ENCODE measurements around the gene KLB. TPM values are rescaled to one million over a fixed set of nuclear protein-coding genes. Genes with fewer than 3 reads are reported as not detected.

KLB gene
- total RNA-seq, 1 donor from 2014 or later: 0.43 TPM

- Mint-ChIP-seq H3K9me3 (no peaks in the 10 kb centered on the region), H3K4me1 (ENCODE audit: unreplicated experiment) (no peaks in the 10 kb centered on the region), H3K4me3 (no peak overlapping the region), H3K27ac (no peak overlapping the region), H3K36me3 (peaks cover 19% of the 10 kb centered on the region), H3K27me3 (no peaks in the 10 kb centered on the region)
- no peak for DNase-seq (ENCODE audit: extremely low spot score, unreplicated experiment)
- no peak for TF ChIP-seq CTCF (conservative IDR thresholded peaks at IDR 0.05)
Measured at GRCh38 chr4:39497909-39498726, 91.4 kb downstream of the KLB start.

GRCh38 chr4:39498727-39499020 is 91.9 kb downstream of the KLB start:
- no peaks in the 10 kb centered on the region for H3K9me3 Mint-ChIP-seq
- no peaks in the 10 kb centered on the region for H3K4me1 Mint-ChIP-seq (ENCODE audit: unreplicated experiment)
- no peak for DNase-seq (ENCODE audit: extremely low spot score, unreplicated experiment)
- no peaks in the 10 kb centered on the region for H3K27me3 Mint-ChIP-seq
- peaks cover 24% of the 10 kb centered on the region for H3K36me3 Mint-ChIP-seq
- TF ChIP-seq CTCF (conservative IDR thresholded peaks at IDR 0.05): no peak
- H3K4me3 Mint-ChIP-seq: no peak overlapping the region
- no peak overlapping the region for H3K27ac Mint-ChIP-seq

Small RNA genes lying within 50 kb of the gene (microRNA-seq; reads per million reads assigned to microRNA genes)
- not detected for gene MIR5591

Other genes with a start within 250 kb of the KLB start
- gene WDR19, start 224.4 kb upstream of the KLB start, total RNA-seq (ENCODE audit: low replicate concordance): 36.2 and 68.7 TPM in 2 replicates
- gene RFC1, start 40.6 kb upstream of the KLB start, total RNA-seq (ENCODE audit: low replicate concordance): 42.8 and 53.0 TPM in 2 replicates
- 1,623 and 1,887 TPM in 2 replicates for gene RPL9, start 52.0 kb downstream of the KLB start, total RNA-seq (ENCODE audit: low replicate concordance)
- 21.0 and 22.0 TPM in 2 replicates for gene LIAS, start 52.1 kb downstream of the KLB start, total RNA-seq (ENCODE audit: low replicate concordance)
- gene UGDH, start 120.5 kb downstream of the KLB start, total RNA-seq (ENCODE audit: low replicate concordance): 124 and 128 TPM in 2 replicates
- gene SMIM14, start 231.9 kb downstream of the KLB start, total RNA-seq (ENCODE audit: low replicate concordance): 32.0 and 32.1 TPM in 2 replicates

Data from type B pancreatic cell (in vitro differentiated cells).